Muscle of back (tissue), 11 donors: ENCODE results near the gene G6PC3. TPM values are rescaled to one million over a fixed set of nuclear protein-coding genes. Genes with fewer than 3 reads are reported as not detected.
A peak's percentile ranks its signal among the peaks of the same experiment; 100 is the strongest.
"Not testable (repeated sequence)": the region's sequence is repeated elsewhere in the genome, so short reads cannot be mapped to it uniquely, and the experiment has no call there.

Experiments
- DNase-seq, 3 donors: peaks; one replicate each; pipeline versions ENCODE4 v3.0.0 to v3.0.0-alpha.2; 2013
- polyA plus RNA-seq, 10 donors: library from polyadenylated mRNA; unstranded; fragments of 120-200 nt; gene quantifications; one replicate each; pipeline ENCODE4 v1.2.1, GENCODE V29; 2013; ENCODE audit not compliant: insufficient read length in 10 of 10

The G6PC3 gene
- polyA plus RNA-seq, 10 donors: 27.1 to 41.4 (median 34.7) TPM

DNA sequence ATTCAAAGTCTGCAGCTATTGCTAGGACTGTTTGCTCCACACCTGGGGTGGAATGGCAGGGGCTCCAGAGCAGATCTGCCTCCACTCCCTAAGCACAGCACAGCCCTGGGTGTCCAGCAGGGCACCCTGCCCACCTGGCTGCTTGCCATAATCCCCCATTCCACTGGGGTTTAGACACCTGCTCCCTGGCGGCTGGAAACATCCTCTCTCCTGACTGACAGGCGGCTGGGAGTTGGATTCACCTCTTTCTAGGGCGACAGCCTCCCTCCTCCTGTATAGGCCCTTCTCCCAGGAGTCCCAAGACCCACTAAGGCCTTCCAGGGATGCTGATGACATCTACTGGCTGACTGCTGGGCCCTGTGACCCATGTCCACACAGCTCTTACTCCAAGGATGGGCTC is 34.9 kb downstream of the G6PC3 start:
- no peak for DNase-seq

DNA sequence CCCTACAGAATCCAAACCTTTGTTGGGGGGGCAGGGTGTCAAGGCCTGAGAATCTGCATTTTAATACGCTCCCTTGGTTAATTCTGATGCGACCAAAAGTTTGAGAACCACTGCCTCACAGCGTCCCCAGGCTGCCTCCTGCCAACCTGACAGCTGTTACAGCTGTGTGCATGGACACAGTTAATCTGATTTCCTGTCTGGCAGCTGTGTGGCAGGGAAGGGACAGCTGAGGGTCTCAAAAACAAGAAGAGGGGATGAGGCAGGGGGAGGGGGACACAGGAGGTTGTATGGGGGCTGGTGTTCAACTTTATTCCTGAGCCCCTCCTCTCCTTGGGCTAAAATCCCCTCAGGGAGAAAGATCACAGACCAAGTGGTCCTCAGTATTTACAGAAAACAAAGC is 35.4 kb downstream of the G6PC3 start:
- peak; percentile 47 to 80 (median 51) for DNase-seq

DNA sequence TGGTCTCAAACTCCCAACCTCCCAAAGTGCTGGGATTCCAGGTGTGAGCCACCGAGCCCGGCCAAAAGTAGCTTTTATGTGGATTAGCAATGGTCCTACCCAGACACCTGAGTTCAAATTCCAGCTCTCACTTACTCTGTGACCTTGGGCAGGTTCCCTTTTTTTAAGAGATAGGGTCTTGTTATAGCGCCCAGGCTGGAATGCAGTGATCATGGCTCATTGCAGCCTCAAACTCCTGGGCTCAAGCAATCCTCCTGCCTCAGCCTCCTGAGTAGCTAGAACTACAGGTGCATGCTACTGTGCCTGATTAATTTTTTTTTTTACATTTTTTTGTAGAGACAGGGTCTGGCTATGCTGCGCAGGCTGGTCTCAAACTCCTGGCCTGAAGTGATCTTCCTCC is 36.3 kb downstream of the G6PC3 start:
- no peak for DNase-seq

- peak; percentile 53 to 80 (median 67) for DNase-seq
Measured at GRCh38 chr17:44108440-44109311, 38.1 kb downstream of the G6PC3 start.

GRCh38 chr17:44109312-44109630 is 38.7 kb downstream of the G6PC3 start:
- no peak for DNase-seq

DNA sequence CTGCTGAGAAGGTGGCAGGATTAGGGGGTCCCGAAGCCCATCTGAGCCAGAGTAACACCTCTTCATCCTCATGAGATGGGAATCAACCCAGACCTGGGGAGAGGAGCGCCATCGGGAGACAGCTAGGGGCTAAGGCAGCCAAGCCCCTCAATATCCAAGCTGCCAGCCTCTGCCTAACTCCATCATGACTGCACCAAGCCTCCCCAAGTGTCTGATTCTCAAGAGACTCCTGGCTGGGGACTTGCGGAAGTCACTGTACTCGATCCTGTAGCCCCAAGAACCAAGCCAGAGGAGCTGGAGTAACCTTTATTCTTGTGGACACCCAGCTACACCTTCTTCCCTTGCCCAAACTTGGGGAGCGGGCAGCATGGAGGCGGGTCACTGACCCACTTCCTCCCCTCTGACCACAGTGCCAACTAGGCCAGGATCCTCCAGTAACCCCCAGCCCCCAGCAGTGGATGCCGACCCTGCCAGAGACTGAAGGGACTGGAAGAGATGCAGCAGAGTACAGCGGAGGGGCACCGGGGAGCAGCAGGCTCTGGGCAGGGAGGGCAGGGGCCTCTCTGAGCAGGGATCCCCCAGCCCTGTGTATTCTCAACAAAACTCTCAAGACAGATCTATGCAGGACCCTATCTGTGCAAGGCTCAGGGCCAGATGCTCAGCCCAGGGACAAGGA is 39.6 kb downstream of the G6PC3 start:
- DNase-seq: no peak

DNA sequence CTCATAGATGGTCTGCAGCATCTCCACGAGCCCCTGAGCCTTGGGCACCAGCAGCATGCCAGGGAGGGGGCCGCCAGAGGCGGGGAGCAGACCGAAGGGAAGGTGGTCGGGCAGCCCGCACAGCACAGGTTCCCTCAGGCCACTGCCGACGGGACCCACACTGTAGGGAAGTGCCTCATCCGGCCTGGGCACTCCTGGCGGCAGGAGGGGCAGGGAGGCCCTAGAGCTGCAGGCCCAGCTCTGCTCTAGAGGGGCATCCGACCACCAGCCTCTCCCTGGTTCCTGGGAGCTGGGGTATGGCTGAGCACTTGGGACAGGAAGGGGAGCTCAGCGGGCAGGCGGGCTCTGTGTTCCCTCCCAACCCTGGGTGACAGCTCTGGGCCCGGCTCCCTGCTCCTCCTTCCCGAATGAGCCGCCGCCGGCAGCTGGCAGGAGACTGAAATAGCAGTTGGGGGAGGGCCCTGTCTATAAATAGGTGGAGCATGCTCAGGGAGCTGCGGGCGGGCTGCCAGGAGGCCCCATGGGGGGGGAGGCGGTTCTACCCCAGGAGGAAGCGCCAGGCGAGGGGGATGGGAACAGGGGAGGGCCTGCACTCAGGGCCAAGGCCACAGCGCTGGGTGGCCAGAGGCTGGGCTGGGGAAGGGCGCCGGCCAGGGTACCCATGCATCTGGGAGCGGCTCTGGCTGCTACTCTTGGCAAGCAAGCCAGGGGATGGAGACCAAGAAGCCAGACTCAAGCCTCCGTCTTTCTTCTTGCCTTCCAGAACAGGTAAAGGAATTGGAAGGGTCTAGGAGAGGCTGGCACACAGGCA is 40.5 kb downstream of the G6PC3 start:
- DNase-seq: peak; percentile 93 to 96 (median 94)

DNA sequence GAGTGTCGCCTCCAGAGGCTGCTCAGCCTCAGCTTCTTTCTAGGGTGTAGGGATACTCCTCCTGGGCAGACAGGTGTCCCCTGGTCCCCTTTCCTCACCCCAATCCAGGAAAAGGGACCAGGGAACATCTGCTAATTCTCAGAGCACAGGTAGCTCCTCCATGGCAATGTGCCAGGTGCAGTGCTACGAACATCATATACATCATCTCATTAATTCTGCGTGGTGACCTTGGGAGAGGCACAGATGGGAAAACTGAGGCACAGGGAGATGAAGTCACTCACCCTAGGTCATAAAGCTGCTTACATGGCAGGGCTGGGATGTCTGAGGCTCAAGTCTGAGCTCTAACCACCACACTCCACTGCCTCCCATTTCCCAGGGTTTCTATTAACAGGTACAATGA is 41.2 kb downstream of the G6PC3 start:
- DNase-seq: no peak

DNA sequence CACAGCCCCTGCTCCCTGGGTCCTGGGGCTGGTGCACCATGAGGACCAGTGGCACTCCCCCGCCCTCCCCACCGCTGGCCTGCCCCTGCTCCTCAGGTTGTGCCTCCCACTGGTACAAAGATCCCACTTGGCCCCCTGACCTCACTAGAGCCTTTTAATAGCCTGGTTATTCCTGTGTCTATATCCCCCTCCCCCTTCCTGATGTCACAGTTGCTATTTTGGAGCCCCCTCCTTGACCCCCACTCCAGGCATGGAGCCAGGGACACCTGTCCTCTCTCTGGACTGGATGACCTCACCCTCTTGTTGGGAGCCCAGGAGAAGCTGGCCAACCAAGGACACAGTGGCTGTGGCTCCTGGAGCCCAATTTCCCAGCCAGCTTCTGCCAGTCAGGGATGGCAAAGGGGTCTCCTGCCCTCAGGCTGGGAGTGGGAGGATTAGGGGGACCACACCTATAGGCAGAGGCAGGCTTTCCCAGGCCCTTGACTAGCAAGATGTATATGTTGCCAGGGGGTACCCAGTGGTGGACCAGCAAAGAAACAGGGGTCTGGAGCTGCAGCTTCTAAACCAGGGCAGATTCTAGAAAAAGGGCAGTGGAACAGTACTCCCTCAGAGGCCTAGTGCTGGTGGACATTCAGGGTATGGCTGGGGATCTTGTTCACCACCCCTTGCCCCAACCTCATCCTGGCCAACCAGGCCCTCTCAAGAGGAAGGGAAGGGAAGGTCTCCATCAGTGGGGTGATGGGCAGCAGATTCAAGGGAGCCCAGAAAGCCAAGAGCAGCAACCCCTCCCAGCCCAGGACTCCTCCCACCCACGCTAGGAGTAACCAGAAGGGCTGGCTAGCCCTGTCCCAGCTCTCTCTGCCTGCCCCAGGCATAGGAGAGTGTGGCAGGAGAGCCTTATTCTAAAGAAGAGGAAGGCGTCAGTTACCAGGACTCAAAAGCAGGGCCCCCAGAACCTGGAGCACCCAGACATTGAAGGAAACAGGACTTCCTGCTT is 42.0 kb downstream of the G6PC3 start:
- DNase-seq: peak; percentile 58 to 66 (median 64)

DNA sequence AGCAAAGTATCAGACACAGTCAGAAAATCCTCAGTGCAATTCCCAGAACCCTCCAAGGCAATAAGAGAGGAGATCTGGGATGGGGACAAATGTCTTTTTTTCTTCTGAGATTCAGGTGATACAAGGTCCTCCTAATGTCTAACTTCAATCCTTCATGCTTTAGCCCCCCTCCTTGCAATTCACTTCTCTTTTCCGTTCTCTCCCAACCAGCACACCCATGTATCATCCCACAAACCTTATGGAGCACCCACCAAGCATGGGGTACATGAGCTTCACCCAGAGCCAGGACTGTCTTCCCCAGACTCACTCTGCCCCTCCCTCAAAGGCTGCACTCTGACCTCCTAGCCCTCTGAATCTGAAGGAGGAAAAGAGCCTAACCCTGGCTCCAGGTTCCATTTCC is 42.8 kb downstream of the G6PC3 start:
- DNase-seq: no peak

- no peak for DNase-seq
Measured at GRCh38 chr17:44113868-44114840, 43.6 kb downstream of the G6PC3 start.

- peak in 1 of 3 donors; percentile 60 for DNase-seq
Measured at GRCh38 chr17:44115585-44116415, 45.3 kb downstream of the G6PC3 start.

GRCh38 chr17:44117351-44117750 is 46.8 kb downstream of the G6PC3 start:
- no peak for DNase-seq

GRCh38 chr17:44118427-44119050 is 48.0 kb downstream of the G6PC3 start:
- DNase-seq: no peak

DNA sequence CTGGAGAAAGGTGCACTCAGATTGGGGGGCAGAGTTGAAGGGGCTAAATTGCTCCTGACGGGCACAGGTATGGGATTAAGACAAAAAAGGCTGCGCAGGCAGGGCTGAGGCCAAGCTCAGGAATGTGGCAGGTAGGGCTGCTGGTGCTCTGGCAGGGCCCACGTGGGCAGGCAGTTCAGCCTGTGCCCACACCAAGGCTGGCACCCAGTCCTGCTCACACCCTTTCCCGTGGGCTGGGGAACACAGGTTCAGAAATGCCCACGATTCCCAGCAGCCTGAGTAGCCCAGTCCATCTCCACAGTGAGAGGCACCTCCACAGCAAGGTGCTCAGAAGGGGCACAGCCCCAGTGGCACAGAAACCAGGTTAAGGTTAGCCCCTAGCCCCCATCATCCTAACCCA is 48.5 kb downstream of the G6PC3 start:
- no peak for DNase-seq

DNA sequence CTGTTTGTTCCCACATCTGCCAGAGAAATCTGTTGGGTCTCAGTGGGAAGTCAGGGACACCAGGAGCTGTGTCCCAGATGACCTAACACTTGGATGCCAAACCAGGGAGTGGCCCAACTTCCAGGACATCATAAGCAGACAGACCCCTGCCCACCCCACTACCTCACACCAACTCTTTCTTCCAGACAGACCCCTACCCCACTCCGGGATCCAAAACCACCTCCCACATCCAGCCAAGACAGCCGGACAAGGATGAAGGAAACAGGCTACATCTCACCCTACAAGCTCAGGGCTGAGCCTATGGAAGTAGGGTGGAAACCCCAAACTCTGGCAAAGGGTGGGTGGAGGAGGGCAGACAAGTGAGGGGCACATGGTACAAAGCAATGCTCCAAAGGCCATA is 49.3 kb downstream of the G6PC3 start:
- DNase-seq: no peak

DNA sequence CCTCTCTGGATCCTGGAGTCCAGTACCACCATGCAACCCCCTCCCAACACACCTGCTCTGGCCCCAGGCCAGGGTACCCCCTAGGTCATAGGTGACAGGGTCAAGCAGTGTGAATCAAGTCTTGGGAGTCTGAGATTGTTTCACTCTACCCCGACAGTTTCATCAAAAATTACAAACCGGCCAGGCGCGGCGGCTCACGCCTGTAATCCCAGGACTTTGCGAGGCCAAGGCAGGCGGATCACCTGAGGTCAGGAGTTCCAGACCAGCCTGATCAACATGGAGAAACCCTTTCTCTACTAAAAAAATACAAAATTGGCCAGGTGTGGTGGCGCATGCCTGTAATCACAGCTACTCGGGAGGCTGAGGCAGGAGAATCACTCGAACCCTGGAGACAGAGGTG is 49.7 kb downstream of the G6PC3 start:
- not testable (repeated sequence) for DNase-seq

- no peak for DNase-seq
Measured at GRCh38 chr17:44120851-44121605, 50.5 kb downstream of the G6PC3 start.
